Left lung (tissue), 10 donors: ENCODE results near the gene HORMAD2. TPM values are rescaled to one million over a fixed set of nuclear protein-coding genes. Genes with fewer than 3 reads are reported as not detected.

Experiments
- ATAC-seq: fragments of 200-7000 bp; cut with Tn5 transposase; one replicate; pipeline ENCODE4 v1.9.1; 2020; ENCODE audit warnings: moderate library complexity
- DNase-seq, 4 donors: peaks; one replicate each; pipeline ENCODE4 v3.0.0-alpha.2; 2013 to 2020
- H3K27ac ChIP-seq, 2 donors: fragments of 200-600 bp; sonication (generic) in 1 of 2; one replicate each; pipeline versions ENCODE4 v1.5.0 to v1.8.0; 2020 to 2021
- H3K27me3 ChIP-seq, 2 donors: fragments of 200-600 bp; sonication (generic) in 1 of 2; one replicate each; pipeline versions ENCODE4 v1.5.0 to v1.8.0; 2020 to 2021
- H3K36me3 ChIP-seq, 2 donors: fragments of 200-600 bp; sonication (generic) in 1 of 2; one replicate each; pipeline versions ENCODE4 v1.5.0 to v1.8.0; 2020 to 2021
- H3K4me1 ChIP-seq, 2 donors: fragments of 200-600 bp; one replicate each; pipeline ENCODE4 v1.8.0; 2021
- H3K4me3 ChIP-seq, 2 donors: fragments of 200-600 bp; sonication (generic) in 1 of 2; one replicate each; pipeline versions ENCODE4 v1.5.0 to v1.8.0; 2020 to 2021; ENCODE audit warnings: mild to moderate bottlenecking in 1 of 2
- H3K9me3 ChIP-seq, 2 donors: fragments of 200-600 bp; sonication (generic) in 1 of 2; one replicate each; pipeline versions ENCODE4 v1.5.0 to v1.8.0; 2020 to 2021
- intact Hi-C, 2 donors: fragments of 100-400 bp; cut with DNase I; formaldehyde crosslinking; loops; one replicate each; pipeline versions ENCODE4 v1.11.2 to v1.14.2; 2022
- polyA plus RNA-seq, 6 donors: library from polyadenylated mRNA; unstranded; fragments of 120-200 nt; gene quantifications; one replicate each; pipeline ENCODE4 v1.2.1, GENCODE V29; 2013; ENCODE audit not compliant: insufficient read length in 6 of 6
- total RNA-seq, 2 donors: library from RNA; stranded (reverse); fragmentation: NEBNext Ultra II Directional; extraction: Animal tissue kit (Norgen Biotek cat#: 25700); gene quantifications; one replicate each; pipeline ENCODE4 v1.2.1, GENCODE V29; 2021
- TF ChIP-seq, protein P1 (sequence below), 2 donors: fragments of 200-600 bp; sonication (generic) in 1 of 2; IDR thresholded peaks; one replicate each; pipeline versions ENCODE4 v1.5.0 to v1.8.0; 2021; ENCODE audit warnings: antibody characterized with exemption in 2 of 2
- donor health status: DM: no; HTN: yes; CAD: no.
- donor health status: DM: no; HTN: no; CAD: no.

The HORMAD2 gene
- total and polyA plus RNA-seq, 8 donors = 0.13 to 0.74 (median 0.20) TPM; not detected in 2

DNA sequence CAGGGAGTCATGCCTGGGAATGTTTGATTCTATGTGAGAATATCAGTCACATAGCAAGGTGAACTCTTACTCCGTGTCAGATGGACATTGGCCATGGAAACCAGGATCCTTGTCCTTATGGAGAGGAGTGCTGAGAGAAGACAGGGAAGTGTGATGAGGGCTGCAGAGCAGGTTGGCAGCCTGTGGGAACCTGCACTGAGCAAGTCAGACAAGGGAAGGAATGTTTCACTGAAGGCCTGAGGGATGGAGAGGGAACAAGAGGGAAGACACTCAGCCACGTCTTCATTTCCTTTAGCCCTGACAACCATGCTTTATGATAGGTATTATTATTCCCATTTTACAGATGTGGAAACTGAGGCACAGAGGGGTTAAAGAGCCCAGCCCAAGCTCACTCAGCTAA is 38.4 kb upstream of the HORMAD2 start:
- Histone ChIP-seq H3K36me3 (no peaks in the 10 kb centered on the region), H3K4me1 (peaks cover 0 to 5% of the 10 kb centered on the region in 2 donors), H3K27ac (no peak overlapping the region), H3K27me3 (no peaks in the 10 kb centered on the region), H3K9me3 (no peaks in the 10 kb centered on the region), H3K4me3 (no peak overlapping the region)
- no peak for ATAC-seq
- DNase-seq = no peak
- intact Hi-C loops = no loop called here
- TF ChIP-seq, protein P1, sequence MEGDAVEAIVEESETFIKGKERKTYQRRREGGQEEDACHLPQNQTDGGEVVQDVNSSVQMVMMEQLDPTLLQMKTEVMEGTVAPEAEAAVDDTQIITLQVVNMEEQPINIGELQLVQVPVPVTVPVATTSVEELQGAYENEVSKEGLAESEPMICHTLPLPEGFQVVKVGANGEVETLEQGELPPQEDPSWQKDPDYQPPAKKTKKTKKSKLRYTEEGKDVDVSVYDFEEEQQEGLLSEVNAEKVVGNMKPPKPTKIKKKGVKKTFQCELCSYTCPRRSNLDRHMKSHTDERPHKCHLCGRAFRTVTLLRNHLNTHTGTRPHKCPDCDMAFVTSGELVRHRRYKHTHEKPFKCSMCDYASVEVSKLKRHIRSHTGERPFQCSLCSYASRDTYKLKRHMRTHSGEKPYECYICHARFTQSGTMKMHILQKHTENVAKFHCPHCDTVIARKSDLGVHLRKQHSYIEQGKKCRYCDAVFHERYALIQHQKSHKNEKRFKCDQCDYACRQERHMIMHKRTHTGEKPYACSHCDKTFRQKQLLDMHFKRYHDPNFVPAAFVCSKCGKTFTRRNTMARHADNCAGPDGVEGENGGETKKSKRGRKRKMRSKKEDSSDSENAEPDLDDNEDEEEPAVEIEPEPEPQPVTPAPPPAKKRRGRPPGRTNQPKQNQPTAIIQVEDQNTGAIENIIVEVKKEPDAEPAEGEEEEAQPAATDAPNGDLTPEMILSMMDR (IDR thresholded peaks at IDR 0.05) = no peak

GRCh38 chr22:30043161-30043560 is 37.1 kb upstream of the HORMAD2 start:
- no peak for ATAC-seq
- Histone ChIP-seq H3K4me3 (no peak overlapping the region), H3K36me3 (no peaks in the 10 kb centered on the region), H3K9me3 (no peaks in the 10 kb centered on the region), H3K4me1 (peaks cover 0 to 5% of the 10 kb centered on the region in 2 donors), H3K27ac (no peak overlapping the region), H3K27me3 (no peaks in the 10 kb centered on the region)
- TF ChIP-seq, protein P1 (IDR thresholded peaks at IDR 0.05) = no peak
- DNase-seq = no peak
- intact Hi-C loops = no loop called here

DNA sequence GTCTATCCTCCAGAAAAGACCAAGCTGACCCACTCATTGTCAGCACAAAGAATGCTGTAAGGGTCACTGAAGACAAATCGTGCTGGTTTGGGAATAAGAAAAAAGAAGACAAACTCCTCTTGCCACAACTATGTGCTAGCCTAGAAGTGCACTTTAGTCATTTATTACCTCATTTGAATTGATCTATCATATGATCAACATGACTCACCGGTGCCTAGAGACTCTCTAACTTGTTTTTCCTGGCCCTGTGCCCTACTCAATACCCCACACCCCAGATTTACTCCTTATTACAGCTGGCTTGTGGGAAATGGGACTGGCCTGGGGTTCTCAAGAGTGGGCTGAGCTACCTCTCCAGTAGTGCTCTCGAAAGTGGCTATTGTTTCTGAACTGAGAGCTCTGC is 35.9 kb upstream of the HORMAD2 start:
- Histone ChIP-seq H3K27me3 (no peaks in the 10 kb centered on the region), H3K4me3 (no peak overlapping the region), H3K36me3 (no peaks in the 10 kb centered on the region), H3K9me3 (no peaks in the 10 kb centered on the region), H3K4me1 (peaks cover 0 to 5% of the 10 kb centered on the region in 2 donors), H3K27ac (peak overlapping the region in 1 of 2 donors; percentile 24)
- intact Hi-C loops = no loop called here
- TF ChIP-seq, protein P1 (IDR thresholded peaks at IDR 0.05) = no peak
- peak in 1 of 4 donors; percentile 72 for DNase-seq
- ATAC-seq = peak; percentile 90

GRCh38 chr22:30044881-30045493 is 35.3 kb upstream of the HORMAD2 start:
- no peaks in the 10 kb centered on the region for H3K36me3 ChIP-seq
- H3K27ac ChIP-seq = no peak overlapping the region
- intact Hi-C loops = no loop called here
- ATAC-seq (no peak), DNase-seq (no peak)
- no peak overlapping the region for H3K4me3 ChIP-seq
- no peaks in the 10 kb centered on the region for H3K9me3 ChIP-seq
- peaks cover 0 to 5% of the 10 kb centered on the region in 2 donors for H3K4me1 ChIP-seq
- TF ChIP-seq, protein P1 (IDR thresholded peaks at IDR 0.05) = no peak
- no peaks in the 10 kb centered on the region for H3K27me3 ChIP-seq

DNA sequence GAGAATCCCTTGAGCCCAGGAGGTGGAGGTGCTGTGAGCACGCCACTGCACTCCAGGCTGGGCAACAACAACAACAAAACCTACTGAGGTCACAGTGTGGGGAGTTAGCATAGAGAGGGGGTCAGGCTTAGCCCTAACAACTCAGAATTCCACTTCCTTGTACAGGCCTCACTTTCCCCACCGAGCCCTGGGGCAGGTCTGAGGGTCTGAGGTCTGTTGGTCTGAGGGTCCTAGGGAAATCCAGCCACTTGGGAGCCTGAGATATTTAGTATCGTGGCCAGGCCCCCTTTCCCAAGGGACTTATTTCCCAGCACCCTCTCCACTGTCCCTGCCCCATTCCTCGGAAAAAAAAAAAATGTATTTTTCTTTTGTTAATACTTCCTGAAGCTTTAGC is 34.8 kb upstream of the HORMAD2 start:
- intact Hi-C loops = no loop called here

More for the DNA sequence above, 34.8 kb upstream of the HORMAD2 start:
- DNase-seq (no peak), ATAC-seq (no peak)
- Histone ChIP-seq H3K27me3 (no peaks in the 10 kb centered on the region), H3K36me3 (no peaks in the 10 kb centered on the region), H3K4me3 (no peak overlapping the region), H3K9me3 (no peaks in the 10 kb centered on the region), H3K4me1 (peaks cover 0 to 5% of the 10 kb centered on the region in 2 donors), H3K27ac (no peak overlapping the region)
- TF ChIP-seq, protein P1 (IDR thresholded peaks at IDR 0.05) = no peak
